HG03575 (cell line): ENCODE results near the gene TSPAN31.
"Not testable (repeated sequence)": the region's sequence is repeated elsewhere in the genome, so short reads cannot be mapped to it uniquely, and the experiment has no call there.

Experiments
- ATAC-seq: cut with Tn5 transposase; IDR thresholded peaks from one replicate; pipeline ENCODE4 v1.9.1; 2021; ENCODE audit not compliant: unreplicated experiment, insufficient number of reproducible peaks, low FRiP score; ENCODE audit errors: extremely low read depth

The TSPAN31 gene

DNA sequence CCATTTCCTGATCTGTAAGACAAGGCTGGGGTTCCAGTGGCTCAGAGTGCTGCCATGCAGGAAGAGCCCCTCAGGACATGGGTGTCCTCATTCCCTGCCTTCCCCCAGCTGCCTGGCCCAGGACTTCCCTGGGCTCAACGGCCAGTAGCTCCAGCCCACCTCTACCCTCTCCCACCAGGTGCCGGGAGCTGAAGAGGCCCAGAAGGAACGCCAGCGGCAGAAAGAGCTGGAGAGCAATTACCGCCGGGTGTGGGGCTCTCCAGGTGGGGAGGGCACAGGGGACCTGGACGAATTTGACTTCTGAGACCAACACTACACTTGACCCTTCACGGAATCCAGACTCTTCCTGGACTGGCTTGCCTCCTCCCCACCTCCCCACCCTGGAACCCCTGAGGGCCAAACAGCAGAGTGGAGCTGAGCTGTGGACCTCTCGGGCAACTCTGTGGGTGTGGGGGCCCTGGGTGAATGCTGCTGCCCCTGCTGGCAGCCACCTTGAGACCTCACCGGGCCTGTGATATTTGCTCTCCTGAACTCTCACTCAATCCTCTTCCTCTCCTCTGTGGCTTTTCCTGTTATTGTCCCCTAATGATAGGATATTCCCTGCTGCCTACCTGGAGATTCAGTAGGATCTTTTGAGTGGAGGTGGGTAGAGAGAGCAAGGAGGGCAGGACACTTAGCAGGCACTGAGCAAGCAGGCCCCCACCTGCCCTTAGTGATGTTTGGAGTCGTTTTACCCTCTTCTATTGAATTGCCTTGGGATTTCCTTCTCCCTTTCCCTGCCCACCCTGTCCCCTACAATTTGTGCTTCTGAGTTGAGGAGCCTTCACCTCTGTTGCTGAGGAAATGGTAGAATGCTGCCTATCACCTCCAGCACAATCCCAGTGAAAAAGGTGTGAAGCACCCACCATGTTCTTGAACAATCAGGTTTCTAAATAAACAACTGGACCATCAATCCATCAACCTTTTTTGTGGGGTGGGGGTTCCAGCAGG is 23.9 kb upstream of the TSPAN31 start:
- ATAC-seq, result no peak

DNA sequence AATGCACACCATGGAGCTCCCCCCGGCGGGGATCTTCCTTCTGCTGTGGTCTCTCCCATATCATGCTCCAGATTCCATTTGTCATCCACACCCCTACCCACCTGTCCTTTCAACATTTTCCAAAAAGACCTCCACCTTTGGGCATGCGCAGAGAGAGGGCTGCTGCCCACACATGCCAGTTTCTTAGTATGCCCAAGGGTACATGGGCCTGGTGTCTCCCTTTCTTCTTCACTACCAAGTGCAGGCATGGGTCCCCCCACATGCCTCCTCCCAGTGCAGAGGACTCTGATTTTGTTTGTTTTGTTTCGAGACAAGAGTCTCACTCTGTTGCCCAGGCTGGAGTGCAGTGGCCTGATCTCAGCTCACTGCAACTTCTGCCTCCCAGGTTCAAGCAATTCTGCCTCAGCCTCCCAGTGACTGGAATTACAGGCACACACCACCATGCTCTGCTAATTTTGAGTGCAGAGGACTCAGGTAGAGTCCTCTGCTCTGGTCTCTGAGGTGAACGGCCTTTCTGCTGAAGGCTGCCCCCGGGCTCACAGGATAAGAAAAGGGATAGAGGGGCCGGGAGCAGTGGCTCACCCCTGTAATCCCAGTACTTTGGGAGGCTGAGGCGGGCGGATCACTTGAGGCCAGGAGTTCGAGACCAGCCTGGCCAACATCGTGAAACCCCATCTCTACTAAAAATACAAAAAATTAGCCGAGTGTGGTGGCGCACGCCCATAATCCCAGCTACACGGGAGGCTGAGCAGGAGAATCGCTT is 22.8 kb upstream of the TSPAN31 start:
- not testable (repeated sequence) for ATAC-seq

DNA sequence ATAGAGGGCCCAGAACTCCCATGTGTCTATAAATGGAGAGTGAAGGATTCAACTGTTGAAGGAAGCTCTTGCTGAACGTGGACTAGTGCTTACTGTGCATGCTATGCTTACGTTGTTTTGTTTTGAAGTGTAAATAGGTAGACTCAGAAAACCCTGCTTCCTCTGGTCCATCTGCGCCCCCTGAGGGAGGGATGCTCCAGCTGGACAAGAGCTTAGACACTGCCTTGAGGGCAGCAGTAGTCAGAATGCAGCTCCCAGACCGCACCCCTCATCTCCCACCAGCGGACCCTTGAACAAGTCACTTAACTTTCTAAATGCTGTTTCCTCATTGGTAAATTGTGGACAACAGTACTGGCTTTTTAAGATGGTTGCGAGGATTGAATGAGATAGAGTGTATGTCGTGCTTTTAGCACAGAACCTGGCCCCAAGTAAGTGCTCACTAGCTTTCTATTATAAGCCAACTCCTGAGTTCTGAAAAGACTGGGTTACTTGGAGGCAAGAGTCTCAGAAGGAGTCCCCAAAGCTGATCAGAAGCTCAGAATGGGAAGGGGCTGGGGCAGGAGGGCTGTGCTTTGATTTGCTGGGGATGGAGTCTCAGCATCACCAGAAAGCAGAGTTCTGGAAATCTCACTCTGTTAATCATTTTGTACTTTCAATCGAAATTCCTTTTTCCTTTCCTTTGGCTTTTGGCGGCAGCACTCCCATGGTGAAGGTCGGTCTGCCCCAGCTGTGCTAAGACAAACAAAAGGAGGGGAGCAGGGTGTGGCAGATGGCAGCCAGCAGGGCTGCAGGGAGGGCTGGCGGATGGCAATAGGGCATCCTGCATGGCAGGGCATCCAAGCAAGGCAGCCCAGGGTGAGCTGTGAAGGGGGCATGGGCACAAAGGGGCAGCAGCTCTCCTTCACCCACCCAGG is 21.9 kb upstream of the TSPAN31 start:
- ATAC-seq, result no peak

DNA sequence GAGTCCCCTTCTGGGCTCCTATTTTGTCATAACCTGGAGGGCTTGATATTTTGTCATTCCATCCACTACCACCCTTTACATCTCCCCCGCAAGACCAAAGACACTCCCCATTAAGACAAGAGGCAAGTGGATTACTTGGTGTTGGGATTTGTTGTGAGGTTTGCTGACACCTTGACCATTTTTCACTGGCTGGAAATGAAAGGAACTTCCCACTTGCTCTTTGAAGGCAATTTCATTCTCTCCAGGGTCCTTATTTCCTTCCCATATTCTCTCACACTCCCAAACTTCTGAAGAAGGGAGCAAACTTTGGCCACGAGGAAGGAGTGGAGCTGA is 21.2 kb upstream of the TSPAN31 start:
- no peak for ATAC-seq

DNA sequence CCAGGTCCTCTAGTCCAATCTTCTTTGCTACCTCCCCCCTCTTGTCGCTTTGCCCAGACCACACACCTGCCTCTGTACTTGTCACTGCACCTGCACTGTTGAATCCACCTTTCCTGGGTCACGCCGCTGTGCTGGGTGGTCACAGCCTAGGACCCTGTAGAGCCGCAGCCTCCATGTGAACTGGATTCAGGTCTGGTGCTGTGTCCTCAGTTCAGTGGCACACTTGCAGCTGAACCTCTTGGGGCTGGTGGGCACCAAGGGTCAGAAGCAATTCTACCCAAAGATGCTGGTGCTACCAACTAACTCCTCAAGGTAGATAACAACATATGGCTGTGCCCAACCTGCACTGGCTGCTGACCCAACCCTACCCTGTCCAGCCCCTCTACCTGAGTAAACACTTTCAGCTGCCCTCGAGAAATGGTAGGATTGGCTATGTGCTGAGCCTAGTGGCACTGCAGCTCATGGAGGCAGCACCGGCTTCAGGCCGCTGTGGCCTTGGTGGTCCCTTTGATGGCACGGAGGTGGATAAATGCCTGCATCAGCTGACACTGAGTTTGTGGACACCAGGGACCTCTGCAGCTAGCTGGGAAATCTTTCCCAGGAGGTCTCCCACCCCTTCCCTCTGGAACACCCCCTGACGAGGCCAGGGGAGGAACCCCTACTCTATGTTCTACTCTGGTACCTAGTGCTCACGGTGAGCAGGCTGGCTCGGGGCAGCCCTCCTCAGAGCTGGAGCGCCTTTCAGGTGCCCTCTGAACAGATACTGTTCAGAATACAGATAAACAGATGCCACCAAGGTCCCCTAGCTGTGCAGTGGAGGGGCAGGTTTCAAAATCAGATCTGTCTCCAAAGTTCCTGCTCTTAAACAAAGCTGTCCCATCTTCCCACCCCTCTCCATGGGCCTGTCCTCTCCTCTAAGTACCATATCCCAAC is 20.6 kb upstream of the TSPAN31 start:
- no peak for ATAC-seq

DNA sequence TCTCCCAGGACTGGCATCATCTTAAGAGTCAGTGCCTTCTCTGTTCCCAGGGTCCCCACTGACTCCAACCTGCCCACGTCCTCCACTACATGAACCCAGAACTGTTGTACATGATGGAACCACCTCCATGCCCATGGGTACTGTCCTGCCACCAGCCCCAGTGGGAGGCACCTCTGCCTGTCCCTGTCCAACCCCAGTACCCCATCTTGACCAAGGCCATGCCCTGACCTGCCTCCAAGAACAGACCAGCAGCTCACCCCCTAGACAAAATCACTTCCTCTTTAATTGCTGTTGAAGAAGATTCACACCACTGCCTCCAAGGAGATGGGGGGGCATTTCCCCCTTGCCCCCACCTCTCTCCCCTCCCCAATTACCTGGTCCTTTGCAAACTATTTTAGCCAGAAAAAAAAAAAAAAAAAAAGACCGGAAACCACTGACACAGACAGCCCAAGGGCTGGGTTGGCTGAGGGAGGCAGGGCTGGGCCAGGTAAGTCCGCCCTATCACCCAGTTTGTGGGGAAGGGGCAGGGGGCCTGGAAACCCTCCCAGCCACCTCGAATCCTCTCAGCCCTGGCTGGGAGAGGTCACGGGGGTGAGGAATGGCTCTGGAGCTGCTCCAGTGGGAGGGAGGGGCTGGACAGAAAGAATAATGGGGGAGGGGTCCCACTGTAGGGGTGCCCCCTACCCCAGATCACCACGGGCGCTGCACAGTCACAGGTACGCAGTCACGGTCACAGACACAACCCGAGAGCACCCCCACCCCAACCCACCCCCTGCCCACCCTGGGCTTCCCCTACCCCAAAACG is 19.7 kb upstream of the TSPAN31 start:
- no peak for ATAC-seq

DNA sequence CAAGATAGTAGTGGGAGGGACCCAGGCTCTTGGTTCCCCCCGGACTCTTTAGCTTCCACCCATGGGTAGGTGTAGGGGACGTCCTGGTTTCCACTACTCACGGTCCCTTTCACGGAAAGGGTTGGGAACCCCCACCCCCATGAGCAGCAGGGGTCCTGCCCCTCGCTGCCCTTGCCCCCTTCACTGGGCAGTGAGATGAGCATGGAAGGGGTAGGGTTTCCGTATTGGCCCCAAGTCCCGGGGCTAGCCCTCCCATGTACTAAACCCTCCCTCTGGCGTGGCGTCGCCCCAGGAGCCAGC is 19.0 kb upstream of the TSPAN31 start:
- no peak for ATAC-seq

- ATAC-seq, result no peak
These were observed 18.5 kb upstream of the TSPAN31 start for GRCh38 chr12:57726151-57726883.

- no peak for ATAC-seq
These were observed 17.7 kb upstream of the TSPAN31 start for GRCh38 chr12:57726884-57727757.

DNA sequence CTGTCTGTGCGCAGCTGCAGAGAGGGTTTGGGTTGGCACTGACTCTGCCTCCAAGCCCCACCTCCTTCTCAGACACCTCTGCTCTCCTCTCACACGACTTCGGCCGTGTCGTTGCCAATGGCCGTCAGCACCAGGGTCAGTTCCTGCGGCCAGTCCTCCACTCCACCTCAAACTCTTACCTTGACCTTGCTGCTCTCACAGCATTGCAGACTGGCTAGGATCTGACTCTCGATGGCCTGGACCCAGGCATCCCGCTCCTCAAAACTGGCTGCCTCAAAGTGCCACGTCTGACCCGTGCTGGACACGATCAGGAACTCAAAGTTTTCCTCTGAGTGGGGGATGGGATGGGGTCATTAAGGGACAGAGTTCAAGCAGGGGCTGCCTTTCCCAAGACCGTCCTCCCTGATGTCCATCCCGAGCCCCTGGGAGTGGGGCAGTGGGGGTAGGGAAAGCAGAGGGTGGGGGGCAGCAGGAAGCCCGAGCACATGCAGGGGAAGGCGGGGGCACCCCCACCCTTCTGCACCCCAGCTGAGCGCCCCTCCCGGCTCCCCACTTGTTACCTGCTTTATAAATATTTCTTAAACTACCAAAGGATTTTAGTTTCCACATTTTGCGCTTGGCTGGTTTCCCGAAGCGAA is 17.0 kb upstream of the TSPAN31 start:
- ATAC-seq, result no peak

DNA sequence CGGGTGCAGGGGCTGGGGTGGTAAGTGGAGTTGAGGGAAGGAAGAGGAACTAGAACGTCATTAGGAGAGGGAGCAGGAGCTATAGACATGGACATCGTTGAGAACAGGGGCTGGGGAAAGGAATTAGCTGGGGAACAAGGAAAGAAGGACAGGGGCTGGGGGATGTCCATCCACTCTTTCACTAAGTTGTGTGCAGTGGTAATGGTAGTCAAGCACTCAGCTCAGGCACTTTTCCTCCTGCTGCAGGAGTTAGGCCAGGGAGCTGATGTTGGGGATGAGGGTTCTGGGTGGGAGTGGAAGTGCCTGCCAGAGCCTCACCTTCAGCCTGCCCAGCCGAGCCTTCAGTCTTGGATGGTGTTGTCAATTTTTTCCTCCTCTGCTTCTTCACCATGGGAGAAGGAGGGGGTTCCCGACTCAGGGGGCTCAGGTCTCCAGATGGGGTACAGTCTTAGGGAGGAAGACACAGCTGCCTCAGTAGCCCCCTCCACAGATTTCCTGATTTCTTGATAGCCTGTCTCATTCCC is 15.5 kb upstream of the TSPAN31 start:
- no peak for ATAC-seq

DNA sequence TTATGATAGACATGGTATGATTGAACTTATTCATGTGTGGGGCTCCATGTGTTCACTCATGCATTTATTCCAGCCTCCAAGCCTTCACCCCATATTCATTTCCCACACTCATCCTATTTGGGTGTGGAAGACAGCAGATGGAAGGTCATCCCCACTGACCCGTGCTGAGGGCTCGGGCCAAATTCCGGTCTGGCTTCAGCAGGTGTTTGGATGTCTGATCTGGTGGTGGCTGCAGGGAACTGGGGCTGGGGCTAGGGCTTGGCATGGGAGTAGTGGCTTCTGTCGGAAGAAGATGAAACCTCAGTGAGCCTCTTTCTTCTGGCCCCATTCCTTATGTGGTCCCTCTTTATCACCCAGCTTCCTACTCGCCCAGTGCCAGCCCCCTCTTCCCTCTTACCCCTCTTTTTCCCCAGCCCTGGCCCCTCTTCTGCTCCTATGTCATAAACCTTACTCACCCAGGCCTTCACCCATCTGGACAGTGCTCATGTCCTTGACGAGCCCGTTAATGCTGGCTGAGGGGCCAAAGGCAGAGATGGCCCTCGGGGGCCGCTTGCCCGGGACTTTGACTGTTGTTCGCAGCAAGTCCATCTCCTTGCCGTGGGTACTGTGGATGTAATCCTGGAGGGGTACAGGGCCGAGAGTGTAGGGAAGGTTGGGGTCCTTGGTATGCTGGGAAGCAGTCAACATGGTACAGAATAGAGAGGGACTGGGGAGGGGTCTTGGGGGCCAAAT is 14.3 kb upstream of the TSPAN31 start:
- no peak for ATAC-seq

DNA sequence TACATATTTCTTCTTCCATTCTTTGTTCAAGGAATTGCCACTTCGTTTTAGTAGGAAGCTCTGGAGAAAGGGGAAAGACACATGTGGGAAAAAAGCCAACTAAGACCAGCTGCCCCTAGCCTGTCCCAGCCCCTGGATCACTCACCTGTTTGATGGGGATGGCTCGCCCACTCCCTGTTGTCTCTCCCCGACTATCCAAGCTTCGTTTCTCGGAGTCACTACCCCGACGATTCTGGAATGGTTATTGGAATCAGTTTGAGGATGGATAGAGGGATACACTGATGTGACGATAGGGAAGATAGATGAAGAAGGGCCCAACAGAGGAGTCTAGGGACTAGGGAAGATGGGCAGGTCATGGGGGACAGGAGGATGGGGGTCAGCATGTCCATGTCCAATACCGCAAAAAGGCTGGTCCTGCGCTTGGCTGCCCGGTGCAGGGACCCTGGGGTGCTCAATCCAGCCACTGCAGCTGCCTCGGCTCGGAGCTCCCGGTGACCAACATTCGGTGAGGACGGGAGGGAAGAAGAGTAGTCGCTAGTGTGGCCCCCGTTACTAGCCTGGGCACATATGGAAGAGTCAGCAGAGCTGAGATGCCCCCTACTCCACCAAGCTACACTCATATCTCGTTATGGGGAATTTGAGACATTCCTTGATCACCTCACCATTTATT is 13.3 kb upstream of the TSPAN31 start:
- no peak for ATAC-seq

GRCh38 chr12:57732270-57732669 is 12.6 kb upstream of the TSPAN31 start:
- ATAC-seq, result no peak
